Measurements from ENCODE around the gene EGFL6. TPM values are rescaled to one million over a fixed set of nuclear protein-coding genes. Genes with fewer than 3 reads are reported as not detected.
"Not testable (repeated sequence)": the region's sequence is repeated elsewhere in the genome, so short reads cannot be mapped to it uniquely, and the experiment has no call there.

Gene EGFL6
- polyA plus RNA-seq, 2 of the 4 experiments (the other 2 are of a cell fraction): not detected

DNA sequence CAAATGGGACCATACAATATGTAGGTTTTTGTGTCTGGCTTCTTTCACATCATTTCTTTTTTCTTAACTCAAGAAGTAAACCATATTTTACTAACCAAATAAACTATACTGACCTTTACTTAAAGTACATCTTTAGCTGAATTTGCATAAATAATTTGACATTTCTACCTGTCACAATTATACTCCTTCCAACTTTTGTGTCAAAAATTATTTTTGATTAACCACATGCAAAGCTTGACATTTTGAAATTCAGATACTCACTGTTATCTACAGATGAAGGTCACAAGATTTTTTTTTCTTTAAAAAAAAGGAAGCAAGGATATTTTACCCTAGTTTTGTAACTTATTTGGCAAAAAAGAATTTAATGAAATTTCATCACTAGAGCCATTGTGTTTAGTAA lies 107.5 kb downstream of the EGFL6 start:
- no peak for ATAC-seq

DNA sequence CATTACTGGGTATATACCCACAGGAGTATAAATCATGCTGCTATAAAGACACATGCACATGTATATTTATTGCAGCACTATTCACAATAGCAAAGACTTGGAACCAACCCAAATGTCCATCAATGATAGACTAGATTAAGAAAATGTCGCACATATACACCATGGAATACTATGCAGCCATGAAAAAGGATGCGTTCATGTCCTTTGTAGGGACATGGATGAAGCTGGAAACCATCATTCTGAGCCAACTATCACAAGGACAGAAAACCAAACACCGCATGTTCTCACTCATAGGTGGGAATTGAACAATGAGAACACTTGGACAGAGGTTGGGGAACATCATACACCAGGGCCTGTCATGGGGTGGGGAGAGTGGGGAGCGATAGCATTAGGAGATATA lies 110.3 kb downstream of the EGFL6 start:
- H3K27ac ChIP-seq; DNase-seq (ENCODE audit: low read depth in 1 of 2, low spot score in 1 of 2); ATAC-seq; H3K4me3 ChIP-seq; FAIRE-seq; CTCF ChIA-PET; H3K4me1 ChIP-seq; POLR2A ChIA-PET; H3K4me2 ChIP-seq; H3K9me3 ChIP-seq: not testable (repeated sequence)
- WGBS (ENCODE audit: missing lambda C conversion rate): 72% methylated on average over 4 of the region's 4 CpGs

More for the DNA sequence above, 107.5 kb downstream of the EGFL6 start:
- Histone ChIP-seq H3K4me1 (no peaks in the 10 kb centered on the region), H3K9me3 (no peaks in the 10 kb centered on the region), H3K4me3 (no peak overlapping the region), H3K27ac (no peak overlapping the region), H3K4me2 (no peak overlapping the region)
- TF ChIP-seq SMC3 (IDR thresholded peaks at IDR 0.05): no peak
- ChIA-PET POLR2A (no interaction called here), CTCF (no interaction called here)
- DNase-seq (ENCODE audit: low read depth in 1 of 2, low spot score in 1 of 2) (no peak), FAIRE-seq (no peak)

DNA sequence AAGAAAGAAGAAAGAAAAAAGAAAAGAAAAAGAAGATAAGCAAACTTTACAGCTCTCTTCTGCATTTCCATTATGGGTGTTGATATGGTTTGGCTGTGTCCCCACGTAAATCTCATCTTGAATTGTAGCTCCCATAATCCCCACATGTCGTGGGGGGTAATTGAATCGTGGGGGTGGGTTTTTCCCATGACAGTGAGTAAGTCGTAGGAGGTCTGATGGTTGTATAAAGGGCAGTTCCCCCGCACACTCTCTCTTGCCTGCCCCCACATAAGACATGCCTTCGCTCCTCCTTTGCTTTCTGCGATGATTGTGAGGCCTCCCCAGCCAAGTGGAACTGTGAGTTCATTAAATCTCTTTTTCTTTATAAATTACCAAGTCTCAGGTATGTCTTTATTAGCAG lies 112.2 kb downstream of the EGFL6 start:
- Histone ChIP-seq H3K4me3 (no peak overlapping the region), H3K9me3 (no peaks in the 10 kb centered on the region), H3K4me2 (no peak overlapping the region), H3K4me1 (peaks cover 18% of the 10 kb centered on the region), H3K27ac (no peak overlapping the region)
- 72% methylated on average over 7 of the region's 7 CpGs for WGBS (ENCODE audit: missing lambda C conversion rate)
- DNase-seq (ENCODE audit: low read depth in 1 of 2, low spot score in 1 of 2) (no peak), FAIRE-seq (no peak), ATAC-seq (no peak)
- no peak for TF ChIP-seq TP53 (CRISPR knock-in tag; IDR thresholded peaks at IDR 0.05)
- TF ChIP-seq ZFP36 (IDR thresholded peaks at IDR 0.05; ENCODE audit: borderline replicate concordance, partially characterized antibody): no peak
- TF ChIP-seq, protein P1, sequence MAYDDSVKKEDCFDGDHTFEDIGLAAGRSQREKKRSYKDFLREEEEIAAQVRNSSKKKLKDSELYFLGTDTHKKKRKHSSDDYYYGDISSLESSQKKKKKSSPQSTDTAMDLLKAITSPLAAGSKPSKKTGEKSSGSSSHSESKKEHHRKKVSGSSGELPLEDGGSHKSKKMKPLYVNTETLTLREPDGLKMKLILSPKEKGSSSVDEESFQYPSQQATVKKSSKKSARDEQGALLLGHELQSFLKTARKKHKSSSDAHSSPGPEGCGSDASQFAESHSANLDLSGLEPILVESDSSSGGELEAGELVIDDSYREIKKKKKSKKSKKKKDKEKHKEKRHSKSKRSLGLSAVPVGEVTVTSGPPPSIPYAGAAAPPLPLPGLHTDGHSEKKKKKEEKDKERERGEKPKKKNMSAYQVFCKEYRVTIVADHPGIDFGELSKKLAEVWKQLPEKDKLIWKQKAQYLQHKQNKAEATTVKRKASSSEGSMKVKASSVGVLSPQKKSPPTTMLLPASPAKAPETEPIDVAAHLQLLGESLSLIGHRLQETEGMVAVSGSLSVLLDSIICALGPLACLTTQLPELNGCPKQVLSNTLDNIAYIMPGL (CRISPR knock-in tag; IDR thresholded peaks at IDR 0.05; ENCODE audit: borderline replicate concordance): no peak
- TF ChIP-seq KDM5A (IDR thresholded peaks at IDR 0.05): no peak
- no peak for TF ChIP-seq CHD4 (IDR thresholded peaks at IDR 0.05; ENCODE audit: borderline replicate concordance)
- TF ChIP-seq RAD21 (conservative IDR thresholded peaks at IDR 0.05 in 1 of 2, IDR thresholded peaks at IDR 0.05 in 1 of 2): no peak
- TF ChIP-seq POLR2A (IDR thresholded peaks at IDR 0.05; ENCODE audit: low read length): no peak
- TF ChIP-seq HDAC2 (IDR thresholded peaks at IDR 0.05): no peak
- TF ChIP-seq CHD2 (IDR thresholded peaks at IDR 0.05; ENCODE audit: low read length, partially characterized antibody): no peak
- TF ChIP-seq EHMT2 (IDR thresholded peaks at IDR 0.05; ENCODE audit: low read depth): no peak
- TF ChIP-seq HEYL (CRISPR knock-in tag; IDR thresholded peaks at IDR 0.05): no peak
- TF ChIP-seq, protein P2, sequence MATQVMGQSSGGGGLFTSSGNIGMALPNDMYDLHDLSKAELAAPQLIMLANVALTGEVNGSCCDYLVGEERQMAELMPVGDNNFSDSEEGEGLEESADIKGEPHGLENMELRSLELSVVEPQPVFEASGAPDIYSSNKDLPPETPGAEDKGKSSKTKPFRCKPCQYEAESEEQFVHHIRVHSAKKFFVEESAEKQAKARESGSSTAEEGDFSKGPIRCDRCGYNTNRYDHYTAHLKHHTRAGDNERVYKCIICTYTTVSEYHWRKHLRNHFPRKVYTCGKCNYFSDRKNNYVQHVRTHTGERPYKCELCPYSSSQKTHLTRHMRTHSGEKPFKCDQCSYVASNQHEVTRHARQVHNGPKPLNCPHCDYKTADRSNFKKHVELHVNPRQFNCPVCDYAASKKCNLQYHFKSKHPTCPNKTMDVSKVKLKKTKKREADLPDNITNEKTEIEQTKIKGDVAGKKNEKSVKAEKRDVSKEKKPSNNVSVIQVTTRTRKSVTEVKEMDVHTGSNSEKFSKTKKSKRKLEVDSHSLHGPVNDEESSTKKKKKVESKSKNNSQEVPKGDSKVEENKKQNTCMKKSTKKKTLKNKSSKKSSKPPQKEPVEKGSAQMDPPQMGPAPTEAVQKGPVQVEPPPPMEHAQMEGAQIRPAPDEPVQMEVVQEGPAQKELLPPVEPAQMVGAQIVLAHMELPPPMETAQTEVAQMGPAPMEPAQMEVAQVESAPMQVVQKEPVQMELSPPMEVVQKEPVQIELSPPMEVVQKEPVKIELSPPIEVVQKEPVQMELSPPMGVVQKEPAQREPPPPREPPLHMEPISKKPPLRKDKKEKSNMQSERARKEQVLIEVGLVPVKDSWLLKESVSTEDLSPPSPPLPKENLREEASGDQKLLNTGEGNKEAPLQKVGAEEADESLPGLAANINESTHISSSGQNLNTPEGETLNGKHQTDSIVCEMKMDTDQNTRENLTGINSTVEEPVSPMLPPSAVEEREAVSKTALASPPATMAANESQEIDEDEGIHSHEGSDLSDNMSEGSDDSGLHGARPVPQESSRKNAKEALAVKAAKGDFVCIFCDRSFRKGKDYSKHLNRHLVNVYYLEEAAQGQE (IDR thresholded peaks at IDR 0.05): no peak
- ChIA-PET CTCF (no interaction called here), POLR2A (interaction anchor here (0.7 kb wide), 1 partner anchor 348 kb away, joined by 4 read pairs; no protein-coding TSS in a partner anchor)

Other genes starting within 250 kb of the EGFL6 start
- not detected in 2 replicates for gene ATXN3L, start 249.5 kb upstream of the EGFL6 start, polyA plus RNA-seq (2011; rRNA removed)
- gene ATXN3L, start 249.5 kb upstream of the EGFL6 start, polyA plus RNA-seq (2017; fragmentation: RNase III; extraction: RNeasy Plus Mini Kit Qiagen cat#74134 plus additional on column Dnase treatment): not detected in 3 replicates
- gene TCEANC, start 83.5 kb downstream of the EGFL6 start, polyA plus RNA-seq (2011; rRNA removed): 2.4 and 2.7 TPM in 2 replicates
- 0.62 to 0.96 TPM (median 0.81 TPM) in 3 replicates for gene TCEANC, start 83.5 kb downstream of the EGFL6 start, polyA plus RNA-seq (2017; fragmentation: RNase III; extraction: RNeasy Plus Mini Kit Qiagen cat#74134 plus additional on column Dnase treatment)
- 26.7 and 39.0 TPM in 2 replicates for gene RAB9A, start 119.5 kb downstream of the EGFL6 start, polyA plus RNA-seq (2011; rRNA removed)
- gene RAB9A, start 119.5 kb downstream of the EGFL6 start, polyA plus RNA-seq (2017; fragmentation: RNase III; extraction: RNeasy Plus Mini Kit Qiagen cat#74134 plus additional on column Dnase treatment): 26.0 to 26.8 TPM (median 26.8 TPM) in 3 replicates
- gene TRAPPC2, start 165.0 kb downstream of the EGFL6 start, polyA plus RNA-seq (2011; rRNA removed): 11.6 and 12.2 TPM in 2 replicates
- gene TRAPPC2, start 165.0 kb downstream of the EGFL6 start, polyA plus RNA-seq (2017; fragmentation: RNase III; extraction: RNeasy Plus Mini Kit Qiagen cat#74134 plus additional on column Dnase treatment): 10.8 to 11.9 TPM (median 11.6 TPM) in 3 replicates
- gene OFD1, start 165.1 kb downstream of the EGFL6 start, polyA plus RNA-seq (2011; rRNA removed): 18.2 and 24.9 TPM in 2 replicates
- gene OFD1, start 165.1 kb downstream of the EGFL6 start, polyA plus RNA-seq (2017; fragmentation: RNase III; extraction: RNeasy Plus Mini Kit Qiagen cat#74134 plus additional on column Dnase treatment): 13.0 to 14.8 TPM (median 14.4 TPM) in 3 replicates
- 0.10 TPM in 1 of 2 replicates, not detected in the other for gene GPM6B, start 247.5 kb downstream of the EGFL6 start, polyA plus RNA-seq (2011; rRNA removed)
- 0.03 to 0.05 TPM in 2 of 3 replicates, not detected in the other for gene GPM6B, start 247.5 kb downstream of the EGFL6 start, polyA plus RNA-seq (2017; fragmentation: RNase III; extraction: RNeasy Plus Mini Kit Qiagen cat#74134 plus additional on column Dnase treatment)